H9 (cell line): Measurements from ENCODE around the gene RRAGC. TPM values are rescaled to one million over a fixed set of nuclear protein-coding genes. Genes with fewer than 3 reads are reported as not detected.

Source experiments
- DNase-seq: peaks from one replicate; pipeline ENCODE4 v3.0.0-alpha.2; 2017
- H2AFZ ChIP-seq: one replicate; pipeline ENCODE4 v1.6.1; 2013; ENCODE audit warnings: mild to moderate bottlenecking, low read length, control low read depth, moderate library complexity
- H2AK5ac ChIP-seq: 2 replicates; pipeline ENCODE4 v1.6.1; 2013; ENCODE audit warnings: low read length, control low read depth, mixed read lengths; ENCODE audit not compliant: insufficient read length
- H2BK120ac ChIP-seq: one replicate; pipeline ENCODE4 v1.6.1; 2013; ENCODE audit warnings: low read depth, mild to moderate bottlenecking, low read length, control low read depth, inconsistent platforms; ENCODE audit not compliant: poor library complexity, severe bottlenecking
- H2BK12ac ChIP-seq: 2 replicates; pipeline ENCODE4 v1.6.1; 2013; ENCODE audit warnings: low read length, control low read depth, mixed read lengths, low read depth; ENCODE audit not compliant: insufficient read length
- H2BK15ac ChIP-seq: 2 replicates; pipeline ENCODE4 v1.6.1; 2013; ENCODE audit warnings: low read depth, low read length, control low read depth
- H2BK20ac ChIP-seq: one replicate; pipeline ENCODE4 v1.6.1; 2013; ENCODE audit warnings: low read depth, mild to moderate bottlenecking, low read length, control low read depth, inconsistent platforms; ENCODE audit not compliant: poor library complexity, severe bottlenecking
- H2BK5ac ChIP-seq: 2 replicates; pipeline ENCODE4 v1.6.1; 2013; ENCODE audit warnings: low read length, control low read depth, mixed read lengths; ENCODE audit not compliant: insufficient read length
- H3K14ac ChIP-seq: 2 replicates; pipeline ENCODE4 v1.6.1; 2013; ENCODE audit warnings: low read length, control low read depth; ENCODE audit not compliant: insufficient read depth
- H3K18ac ChIP-seq: 2 replicates; pipeline ENCODE4 v1.6.1; 2013; ENCODE audit warnings: low read depth, mild to moderate bottlenecking, mixed read lengths, low read length, control low read depth; ENCODE audit not compliant: insufficient read length
- H3K23ac ChIP-seq: 2 replicates; pipeline ENCODE4 v1.6.1; 2013; ENCODE audit warnings: low read length, control low read depth, mixed read lengths, low read depth; ENCODE audit not compliant: insufficient read length
- H3K23me2 ChIP-seq: 2 replicates; pipeline ENCODE4 v1.6.1; 2013; ENCODE audit warnings: low read depth, mild to moderate bottlenecking, mixed read lengths, low read length, control low read depth; ENCODE audit not compliant: insufficient read length, poor library complexity, severe bottlenecking
- H3K27ac ChIP-seq: 2 replicates; pipeline ENCODE4 v1.5.1; 2013; ENCODE audit warnings: low read length, control low read depth, mixed read lengths, low read depth; ENCODE audit not compliant: insufficient read length
- H3K27me3 ChIP-seq: 2 replicates; pipeline ENCODE4 v1.6.1; 2013; ENCODE audit warnings: low read length, control low read depth, inconsistent platforms; ENCODE audit not compliant: insufficient read depth
- H3K4ac ChIP-seq: 2 replicates; pipeline ENCODE4 v1.6.1; 2013; ENCODE audit warnings: low read depth, mild to moderate bottlenecking, control low read depth, inconsistent platforms, low read length, moderate library complexity
- H3K4me1 ChIP-seq: 2 replicates; pipeline ENCODE4 v1.6.1; 2013; ENCODE audit warnings: low read length, control low read depth, inconsistent platforms; ENCODE audit not compliant: insufficient read depth
- H3K4me2 ChIP-seq: 2 replicates; pipeline ENCODE4 v1.6.1; 2013; ENCODE audit warnings: low read length, control low read depth, mixed read lengths; ENCODE audit not compliant: insufficient read length, insufficient read depth
- H3K56ac ChIP-seq: 2 replicates; pipeline ENCODE4 v1.6.1; 2013; ENCODE audit warnings: low read depth, mild to moderate bottlenecking, mixed read lengths, low read length, control low read depth; ENCODE audit not compliant: insufficient read length
- H3K79me1 ChIP-seq: 2 replicates; pipeline ENCODE4 v1.6.1; 2013; ENCODE audit warnings: low read depth, mild to moderate bottlenecking, moderate library complexity, low read length, control low read depth, inconsistent platforms; ENCODE audit not compliant: insufficient read depth, poor library complexity, severe bottlenecking
- H3K79me2 ChIP-seq: 2 replicates; pipeline ENCODE4 v1.6.1; 2013; ENCODE audit warnings: low read length, control low read depth, inconsistent platforms; ENCODE audit not compliant: insufficient read depth
- H3K9ac ChIP-seq: 2 replicates; pipeline ENCODE4 v1.6.1; 2013; ENCODE audit warnings: low read length, control low read depth, mixed read lengths; ENCODE audit not compliant: insufficient read length; ENCODE audit errors: extremely low read depth
- H3K9me3 ChIP-seq: one replicate; pipeline ENCODE4 v1.6.1; 2013; ENCODE audit warnings: low read depth, low read length, inconsistent platforms; ENCODE audit not compliant: control insufficient read depth
- H3T11ph ChIP-seq: one replicate; pipeline ENCODE4 v1.6.1; 2013; ENCODE audit warnings: mild to moderate bottlenecking, low read length, control low read depth, inconsistent platforms
- H4K20me1 ChIP-seq: one replicate; pipeline ENCODE4 v1.6.1; 2013; ENCODE audit not compliant: control insufficient read depth, insufficient read length, insufficient read depth
- H4K5ac ChIP-seq: 2 replicates; pipeline ENCODE4 v1.6.1; 2013; ENCODE audit warnings: low read depth, mild to moderate bottlenecking, mixed read lengths, low read length, control low read depth; ENCODE audit not compliant: insufficient read length
- H4K8ac ChIP-seq: replicated peaks from 2 replicates; pipeline ENCODE4 v1.6.1; 2013; ENCODE audit warnings: low read length, control low read depth, mixed read lengths, low read depth; ENCODE audit not compliant: insufficient read length
- H4K91ac ChIP-seq: 2 replicates; pipeline ENCODE4 v1.6.1; 2013; ENCODE audit warnings: low read depth, mild to moderate bottlenecking, moderate library complexity, mixed read lengths, low read length, control low read depth; ENCODE audit not compliant: insufficient read length
- H3K27ac Mint-ChIP-seq, 3 experiments: 2 replicates in 2 of 3; 3 replicates in 1 of 3; pipeline ENCODE4 v1.8.0; 2020 to 2021; ENCODE audit warnings: mixed read lengths in 3 of 3, mild to moderate bottlenecking in 1 of 3, moderate library complexity in 1 of 3
- H3K27me3 Mint-ChIP-seq: 2 replicates; pipeline ENCODE4 v1.8.0; 2021; ENCODE audit warnings: low read depth, mild to moderate bottlenecking, moderate library complexity, mixed read lengths
- H3K36me3 Mint-ChIP-seq, 3 experiments: 2 replicates in 2 of 3; 3 replicates in 1 of 3; pipeline ENCODE4 v1.8.0; 2020 to 2021; ENCODE audit warnings: low read depth in 3 of 3, mixed read lengths in 3 of 3; ENCODE audit not compliant: insufficient read depth in 1 of 3
- H3K4me1 Mint-ChIP-seq, 2 experiments: 2 replicates each; pipeline ENCODE4 v1.8.0; 2020; ENCODE audit warnings: mixed read lengths in 2 of 2
- H3K4me3 Mint-ChIP-seq, 2 experiments: 2 replicates in 1 of 2; 3 replicates in 1 of 2; pipeline ENCODE4 v1.8.0; 2020 to 2021; ENCODE audit warnings: mild to moderate bottlenecking in 2 of 2, mixed read lengths in 2 of 2, moderate library complexity in 1 of 2
- H3K9me3 Mint-ChIP-seq, 2 experiments: 2 replicates in 1 of 2; 3 replicates in 1 of 2; pipeline ENCODE4 v1.8.0; 2020; ENCODE audit warnings: mild to moderate bottlenecking in 2 of 2, mixed read lengths in 2 of 2, moderate library complexity in 1 of 2
- CTCF ChIP-seq: fragments of 200-600 bp; sonication (generic); conservative IDR thresholded peaks from 3 replicates; pipeline ENCODE4 v1.8.0; 2021; ENCODE audit warnings: antibody characterized with exemption, mild to moderate bottlenecking
- WGBS: extraction: QIAGEN DNeasy Blood & Tissue Kit; methylation state at CpG from one replicate; pipeline ENCODE4 v1.1.7; 2013; ENCODE audit warnings: missing lambda C conversion rate, low lambda C conversion rate, mixed read lengths; ENCODE audit not compliant: insufficient read length; ENCODE audit errors: extremely low coverage; 5-methylcytosine and 5-hydroxymethylcytosine counted together
- total RNA-seq: library from RNA; stranded (reverse); gene quantifications from 2 replicates; pipeline ENCODE4 v1.2.1, GENCODE V29; 2021

RRAGC gene
- total RNA-seq, 1 experiment from 2014 or later: 17.9 TPM

GRCh38 chr1:38892976-38893375, 33.4 kb upstream of the RRAGC start:
- Histone ChIP-seq H3K4ac (no peak overlapping the region), H2AFZ (no peak overlapping the region), H4K8ac (no peak overlapping the region), H3K9me3 (no peaks in the 10 kb centered on the region), H3K14ac (no peak overlapping the region), H2BK120ac (no peak overlapping the region), H3T11ph (no peak overlapping the region), H3K23ac (no peak overlapping the region), H3K27ac (no peak overlapping the region), H2BK12ac (no peak overlapping the region), H2BK20ac (no peak overlapping the region), H4K91ac (no peak overlapping the region), H3K4me1 (no peaks in the 10 kb centered on the region), H3K23me2 (no peaks in the 10 kb centered on the region), H4K20me1 (no peaks in the 10 kb centered on the region), H3K4me2 (no peak overlapping the region), H4K5ac (no peak overlapping the region), H2AK5ac (no peak overlapping the region), H2BK5ac (no peak overlapping the region), H3K79me1 (no peaks in the 10 kb centered on the region), H3K18ac (no peak overlapping the region), H2BK15ac (no peak overlapping the region), H3K27me3 (no peaks in the 10 kb centered on the region), H3K79me2 (no peaks in the 10 kb centered on the region), H3K56ac (no peak overlapping the region), H3K9ac (no peak overlapping the region)
- H3K4me1 Mint-ChIP-seq: peaks cover 5 to 6% of the 10 kb centered on the region in 2 experiments
- no peaks in the 10 kb centered on the region for H3K9me3 Mint-ChIP-seq
- DNase-seq: no peak
- no peaks in the 10 kb centered on the region for H3K27me3 Mint-ChIP-seq
- H3K27ac Mint-ChIP-seq: no peak overlapping the region
- H3K36me3 Mint-ChIP-seq: no peaks in the 10 kb centered on the region
- no CpG with 5 or more reads among the region's 1 CpG for WGBS
- H3K4me3 Mint-ChIP-seq: no peak overlapping the region
- no peak for TF ChIP-seq CTCF
